Activated CD4-positive, alpha-beta T cell treated with anti-CD3 and anti-CD28 coated beads for 24 hours (primary cell): Measurements from ENCODE around the gene RHO.
"Not testable (repeated sequence)": the region's sequence is repeated elsewhere in the genome, so short reads cannot be mapped to it uniquely, and the experiment has no call there.

Experiments used
- DNase-seq, 2 donors: peaks; one replicate each; pipeline ENCODE4 v3.0.0-alpha.2; 2020; ENCODE audit warnings: low read depth in 2 of 2

The RHO gene

GRCh38 chr3:129528589-129529100 is at the start of gene RHO:
RHO (plus strand) TSS chr3:129528639; CDS start chr3:129528734, 95 bp downstream.
- no peak for DNase-seq

- not testable (repeated sequence) for DNase-seq
Observed at GRCh38 chr3:129481225-129481765, 47.1 kb upstream of the RHO start.

DNA sequence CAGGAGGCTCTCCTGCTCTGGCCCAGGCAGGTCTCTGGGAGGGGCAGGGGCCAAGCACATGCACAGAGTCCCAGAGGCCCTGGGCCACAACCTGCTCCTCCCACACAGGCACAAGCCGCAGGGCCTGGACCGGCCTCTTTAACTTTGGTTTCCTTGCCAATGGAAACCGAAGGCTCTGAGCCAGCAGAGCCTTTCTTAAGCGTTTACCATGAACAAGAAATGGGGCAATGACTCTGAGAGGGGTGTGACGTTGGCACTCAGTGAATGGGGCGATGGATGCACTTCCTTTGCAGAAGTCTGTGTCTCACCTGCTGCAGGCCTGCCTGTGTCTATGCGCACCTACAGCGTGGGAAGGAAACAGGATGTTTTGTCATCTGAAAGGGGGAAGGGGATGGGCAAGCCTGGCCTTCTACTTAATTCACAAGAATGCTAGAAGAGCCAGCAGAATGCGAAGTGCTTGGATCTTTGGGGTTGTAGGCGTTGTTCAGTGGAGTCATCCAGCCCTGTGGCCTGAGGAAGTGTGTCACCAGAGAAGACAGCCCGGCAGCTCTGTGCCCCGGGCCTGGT is 46.6 kb upstream of the RHO start:
- peak in 1 of 2 donors; percentile 5 for DNase-seq

GRCh38 chr3:129482721-129483120 is 45.7 kb upstream of the RHO start:
- DNase-seq, result no peak

GRCh38 chr3:129483870-129484269 is 44.6 kb upstream of the RHO start:
- no peak for DNase-seq

- DNase-seq, result not testable (repeated sequence)
Observed at GRCh38 chr3:129485146-129485545, 43.3 kb upstream of the RHO start.

DNA sequence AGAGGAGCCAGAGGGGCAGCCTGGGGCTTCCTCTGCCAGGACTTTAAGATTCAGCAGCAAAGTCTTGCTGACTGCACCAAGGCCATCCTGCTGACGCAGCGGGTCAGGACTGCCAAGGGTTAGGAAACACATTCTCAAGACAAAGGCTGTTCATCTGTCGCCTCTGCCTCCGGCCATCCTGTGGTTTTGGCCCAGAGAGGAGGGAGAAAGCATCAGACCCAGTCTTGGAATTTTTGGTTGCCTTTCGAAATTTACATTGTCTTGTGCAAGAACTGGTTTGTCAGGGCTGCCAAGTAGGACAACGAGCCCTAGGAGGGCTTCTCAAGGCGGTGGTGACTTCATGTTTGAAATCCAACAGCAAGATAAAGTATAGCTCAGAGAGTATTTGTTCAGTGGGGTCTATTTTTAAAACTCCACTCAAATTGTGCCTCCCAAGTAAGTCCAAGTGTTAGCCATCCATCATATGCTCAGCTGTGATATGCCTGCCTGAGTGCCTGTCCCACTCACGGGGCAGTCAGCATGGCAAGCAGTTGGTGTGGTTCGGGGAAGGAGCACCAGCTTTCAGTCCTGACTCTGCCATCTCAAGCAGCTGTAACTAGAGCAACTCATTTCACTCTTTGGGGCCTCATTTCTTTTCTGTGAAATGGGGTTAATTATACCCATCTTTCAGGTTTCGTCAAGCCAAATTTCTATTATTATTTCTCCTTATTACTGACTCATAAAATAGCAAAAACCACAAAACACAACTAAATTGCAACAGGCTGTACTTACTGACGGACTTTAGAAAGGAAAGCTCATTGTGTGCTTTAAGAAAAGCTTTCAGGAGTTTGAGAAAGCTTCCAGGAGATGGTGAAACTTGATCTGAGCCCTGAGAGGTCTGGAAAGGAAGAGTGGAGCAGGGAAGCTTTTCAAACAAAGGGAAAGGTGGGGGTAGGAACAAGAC is 42.4 kb upstream of the RHO start:
- no peak for DNase-seq

GRCh38 chr3:129486664-129487035 is 41.8 kb upstream of the RHO start:
- no peak for DNase-seq

- no peak for DNase-seq
Observed at GRCh38 chr3:129487183-129487867, 41.1 kb upstream of the RHO start.

DNA sequence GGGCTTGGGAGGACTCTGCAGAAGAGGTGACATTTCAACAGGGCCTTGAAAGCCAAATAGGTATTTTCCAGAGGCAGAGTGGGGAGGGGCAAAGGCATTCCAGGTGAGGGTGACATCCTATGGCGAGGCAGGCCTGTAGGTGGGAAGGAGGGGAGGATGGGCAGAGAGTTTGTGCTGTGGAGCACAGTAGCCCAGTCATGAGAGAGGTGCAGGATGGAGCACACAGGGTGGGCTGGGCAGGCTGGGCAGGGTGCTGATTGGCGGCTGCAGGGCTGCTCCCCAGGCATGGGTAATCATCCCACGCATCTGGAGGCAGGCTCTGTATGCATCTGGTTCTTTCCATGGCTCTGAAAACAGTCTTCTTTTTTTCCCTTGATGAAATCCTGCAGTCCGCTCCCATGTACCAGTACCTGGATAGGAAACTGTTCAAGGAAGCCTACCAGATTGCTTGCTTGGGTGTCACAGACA is 40.5 kb upstream of the RHO start:
- DNase-seq, result not testable (repeated sequence)

GRCh38 chr3:129489258-129489657 is 39.2 kb upstream of the RHO start:
- not testable (repeated sequence) for DNase-seq

DNA sequence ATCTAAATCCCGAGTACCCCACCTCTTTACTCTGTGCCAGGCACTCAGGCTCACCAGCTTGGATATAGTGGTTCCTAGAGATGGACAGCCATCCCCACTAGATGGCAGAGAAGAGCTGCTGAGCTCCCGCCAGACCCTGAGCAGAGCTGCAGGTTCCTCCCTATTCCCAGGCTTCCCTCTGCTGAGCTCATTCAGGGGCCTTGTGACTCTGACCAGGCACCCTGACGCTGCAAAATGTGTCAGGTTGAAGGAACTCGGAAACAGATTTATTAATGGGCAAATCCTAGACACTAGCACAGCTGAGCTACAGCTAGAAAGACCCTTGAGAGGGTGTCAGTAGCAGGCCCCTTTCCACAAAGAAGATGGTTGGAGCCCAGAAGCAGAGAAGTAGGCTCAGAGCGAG is 38.2 kb upstream of the RHO start:
- DNase-seq, result peak; percentile 19 to 32

DNA sequence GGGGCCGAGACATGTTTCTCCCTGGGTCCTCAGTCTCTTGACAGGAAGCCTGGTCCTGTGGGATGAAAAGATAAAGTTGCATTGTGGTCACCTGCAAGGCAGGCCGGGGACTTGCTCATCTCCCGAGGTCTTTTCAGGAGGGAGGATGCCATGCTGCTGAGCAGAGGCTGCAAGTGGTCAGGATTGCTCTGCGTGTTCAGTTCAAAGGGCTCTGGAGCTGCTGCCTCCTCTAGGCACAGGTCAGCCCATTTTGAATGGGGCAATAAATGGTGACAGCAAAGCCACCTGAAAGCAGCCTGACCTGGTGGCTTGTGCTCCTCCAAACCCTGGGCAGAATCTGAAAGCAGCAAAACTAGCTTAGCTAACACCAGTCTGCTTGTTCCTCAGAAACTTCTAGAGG is 37.4 kb upstream of the RHO start:
- DNase-seq, result not testable (repeated sequence)

- DNase-seq, result no peak
Observed at GRCh38 chr3:129491794-129492193, 36.6 kb upstream of the RHO start.

GRCh38 chr3:129492691-129493090 is 35.7 kb upstream of the RHO start:
- DNase-seq, result no peak

GRCh38 chr3:129493206-129493605 is 35.2 kb upstream of the RHO start:
- DNase-seq, result no peak

DNA sequence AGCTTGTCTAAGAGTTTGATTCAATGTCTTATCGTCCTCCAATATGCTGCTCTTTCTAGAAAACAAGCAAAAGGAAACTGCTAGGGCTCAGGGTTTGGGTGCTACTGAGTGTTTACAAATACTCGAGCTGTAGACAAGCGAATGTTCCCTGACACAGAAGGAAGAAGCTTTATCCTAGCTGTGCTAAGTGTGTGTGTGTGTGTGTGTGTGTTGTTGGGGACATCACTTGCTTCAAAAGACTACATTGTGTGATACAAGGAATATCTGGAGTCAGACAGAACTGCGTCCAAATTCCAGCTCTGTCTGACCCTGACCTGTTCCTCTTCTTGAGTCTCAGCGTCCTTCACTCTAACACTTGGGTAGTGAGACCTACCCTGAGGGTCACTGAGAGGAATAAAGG is 33.9 kb upstream of the RHO start:
- DNase-seq, result not testable (repeated sequence)

GRCh38 chr3:129495006-129495639 is 33.3 kb upstream of the RHO start:
- DNase-seq, result not testable (repeated sequence)

DNA sequence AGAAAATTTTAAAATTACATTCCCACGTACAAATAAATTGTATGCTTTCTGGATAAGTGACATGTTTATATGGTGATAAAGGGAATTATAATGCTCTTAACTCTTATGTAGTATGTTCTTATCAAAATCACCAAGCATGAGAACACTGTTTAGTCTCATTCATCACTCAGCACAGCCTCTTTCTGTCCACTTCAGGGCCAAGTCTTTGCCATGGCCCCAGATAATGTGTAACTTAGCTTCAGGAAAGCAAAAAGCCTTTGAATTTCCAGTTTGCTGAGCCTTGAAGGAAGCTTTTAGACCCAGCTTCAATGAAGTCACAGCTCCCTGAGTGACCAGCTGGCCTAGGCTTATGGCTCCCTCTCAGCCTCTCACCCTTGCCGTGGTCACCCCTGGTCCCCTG is 30.6 kb upstream of the RHO start:
- not testable (repeated sequence) for DNase-seq

DNA sequence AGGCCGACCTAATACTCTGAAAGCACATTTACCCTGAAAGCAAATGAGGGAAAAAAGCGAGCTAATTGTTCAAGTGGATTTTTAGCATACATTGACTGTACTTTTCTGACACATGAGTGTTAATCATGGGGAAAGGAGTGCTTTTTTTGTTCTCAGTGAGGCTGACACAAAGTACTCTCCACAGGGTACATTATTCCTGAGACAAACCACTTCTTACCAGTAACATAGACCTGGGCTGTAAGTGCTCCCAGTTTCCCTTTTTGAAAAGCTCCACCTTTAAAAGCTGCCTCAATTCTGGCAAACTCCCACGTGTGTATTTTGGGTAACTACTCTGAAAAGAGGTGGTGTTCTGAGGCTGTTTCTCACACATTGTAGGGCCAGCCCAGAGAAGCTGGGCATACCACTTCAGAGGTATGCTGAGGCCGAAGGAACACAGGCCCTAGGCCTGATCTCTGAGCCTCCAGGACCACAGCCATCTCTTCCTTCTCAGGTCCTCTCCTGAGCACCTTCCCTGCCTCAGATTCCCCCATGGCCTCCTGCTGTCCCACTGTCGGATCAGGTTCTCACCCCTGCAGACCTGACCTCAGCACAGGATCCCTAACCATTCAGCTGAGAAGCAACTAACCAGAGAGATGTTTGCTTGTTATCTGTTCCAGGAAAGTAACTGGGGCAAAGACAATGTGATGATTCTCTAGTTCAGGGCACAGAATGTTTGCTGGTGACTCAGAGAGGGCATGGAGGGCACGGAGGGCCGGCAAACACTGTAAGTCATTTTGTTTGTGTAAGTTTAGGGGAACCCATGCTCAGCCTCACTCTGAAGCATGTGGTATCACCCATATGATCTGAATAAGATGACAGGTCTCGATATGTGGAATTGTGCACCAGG is 29.6 kb upstream of the RHO start:
- not testable (repeated sequence) for DNase-seq
